ENCODE data around the gene SLC25A34.
A peak's percentile ranks its signal among the peaks of the same experiment; 100 is the strongest.

SLC25A34 gene

GRCh38 chr1:15757575-15758342 lies 21.7 kb downstream of the SLC25A34 start (continued):
- TF ChIP-seq ZNF398 (tag by site-specific recombination; IDR thresholded peaks at IDR 0.05), result no peak
- 0 out of 2 replicates have a peak, but pooled peaks have one; percentile 46 for TF ChIP-seq ZEB2 (tag by site-specific recombination; IDR thresholded peaks at IDR 0.05)
- peak; percentile 42; the same call in 1 of the 2 replicates for TF ChIP-seq ZIC2 (tag by site-specific recombination; IDR thresholded peaks at IDR 0.05)
- peak; percentile 16; the same call in 1 of the 2 replicates for TF ChIP-seq SP2 (tag by site-specific recombination; IDR thresholded peaks at IDR 0.05)
- TF ChIP-seq ZFP69B (tag by site-specific recombination; IDR thresholded peaks at IDR 0.05), result peak; percentile 87; the same call in 1 of the 2 replicates
- no peak for TF ChIP-seq ZSCAN23 (tag by site-specific recombination; IDR thresholded peaks at IDR 0.05)
- 0 out of 2 replicates have a peak, but pooled peaks have one; percentile 14 for TF ChIP-seq GLIS1 (tag by site-specific recombination; IDR thresholded peaks at IDR 0.05)
- TF ChIP-seq, protein P1, sequence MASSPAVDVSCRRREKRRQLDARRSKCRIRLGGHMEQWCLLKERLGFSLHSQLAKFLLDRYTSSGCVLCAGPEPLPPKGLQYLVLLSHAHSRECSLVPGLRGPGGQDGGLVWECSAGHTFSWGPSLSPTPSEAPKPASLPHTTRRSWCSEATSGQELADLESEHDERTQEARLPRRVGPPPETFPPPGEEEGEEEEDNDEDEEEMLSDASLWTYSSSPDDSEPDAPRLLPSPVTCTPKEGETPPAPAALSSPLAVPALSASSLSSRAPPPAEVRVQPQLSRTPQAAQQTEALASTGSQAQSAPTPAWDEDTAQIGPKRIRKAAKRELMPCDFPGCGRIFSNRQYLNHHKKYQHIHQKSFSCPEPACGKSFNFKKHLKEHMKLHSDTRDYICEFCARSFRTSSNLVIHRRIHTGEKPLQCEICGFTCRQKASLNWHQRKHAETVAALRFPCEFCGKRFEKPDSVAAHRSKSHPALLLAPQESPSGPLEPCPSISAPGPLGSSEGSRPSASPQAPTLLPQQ (tag by site-specific recombination; IDR thresholded peaks at IDR 0.05), result peak; percentile 83
- peak; percentile 66; the same call in 1 of the 2 replicates for TF ChIP-seq ZBTB7A (tag by site-specific recombination; IDR thresholded peaks at IDR 0.05; ENCODE audit: low read depth)
- peak; percentile 20; the same call in 1 of the 2 replicates for TF ChIP-seq KLF16 (tag by site-specific recombination; IDR thresholded peaks at IDR 0.05)
- 0 out of 2 replicates have a peak, but pooled peaks have one; percentile 1 for TF ChIP-seq ZNF596 (tag by site-specific recombination; IDR thresholded peaks at IDR 0.05)
- TF ChIP-seq ZNF280C (tag by site-specific recombination; IDR thresholded peaks at IDR 0.05), result no peak
- 0 out of 2 replicates have a peak, but pooled peaks have one; percentile 23 for TF ChIP-seq ZNF423 (tag by site-specific recombination; IDR thresholded peaks at IDR 0.05)
- TF ChIP-seq, protein P2, sequence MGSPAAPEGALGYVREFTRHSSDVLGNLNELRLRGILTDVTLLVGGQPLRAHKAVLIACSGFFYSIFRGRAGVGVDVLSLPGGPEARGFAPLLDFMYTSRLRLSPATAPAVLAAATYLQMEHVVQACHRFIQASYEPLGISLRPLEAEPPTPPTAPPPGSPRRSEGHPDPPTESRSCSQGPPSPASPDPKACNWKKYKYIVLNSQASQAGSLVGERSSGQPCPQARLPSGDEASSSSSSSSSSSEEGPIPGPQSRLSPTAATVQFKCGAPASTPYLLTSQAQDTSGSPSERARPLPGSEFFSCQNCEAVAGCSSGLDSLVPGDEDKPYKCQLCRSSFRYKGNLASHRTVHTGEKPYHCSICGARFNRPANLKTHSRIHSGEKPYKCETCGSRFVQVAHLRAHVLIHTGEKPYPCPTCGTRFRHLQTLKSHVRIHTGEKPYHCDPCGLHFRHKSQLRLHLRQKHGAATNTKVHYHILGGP (tag by site-specific recombination; IDR thresholded peaks at IDR 0.05), result no peak
- peak; percentile 46; the same call in 1 of the 2 replicates for TF ChIP-seq WT1 (tag by site-specific recombination; IDR thresholded peaks at IDR 0.05)
- no peak for TF ChIP-seq ZNF571 (tag by site-specific recombination; IDR thresholded peaks at IDR 0.05)
- TF ChIP-seq, protein P3, sequence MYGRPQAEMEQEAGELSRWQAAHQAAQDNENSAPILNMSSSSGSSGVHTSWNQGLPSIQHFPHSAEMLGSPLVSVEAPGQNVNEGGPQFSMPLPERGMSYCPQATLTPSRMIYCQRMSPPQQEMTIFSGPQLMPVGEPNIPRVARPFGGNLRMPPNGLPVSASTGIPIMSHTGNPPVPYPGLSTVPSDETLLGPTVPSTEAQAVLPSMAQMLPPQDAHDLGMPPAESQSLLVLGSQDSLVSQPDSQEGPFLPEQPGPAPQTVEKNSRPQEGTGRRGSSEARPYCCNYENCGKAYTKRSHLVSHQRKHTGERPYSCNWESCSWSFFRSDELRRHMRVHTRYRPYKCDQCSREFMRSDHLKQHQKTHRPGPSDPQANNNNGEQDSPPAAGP (tag by site-specific recombination; IDR thresholded peaks at IDR 0.05), result peak; percentile 29; the same call in 1 of the 2 replicates
- no peak for TF ChIP-seq ZNF76 (tag by site-specific recombination; IDR thresholded peaks at IDR 0.05; ENCODE audit: borderline replicate concordance, low read depth)

Data from HEK293 (cell line).